ENCODE data around the gene HECTD3.

Gene HECTD3

GRCh38 chr1:45016090-45016697 is 5.1 kb upstream of the HECTD3 start:
- no peak overlapping the region for H3K4me3 ChIP-seq (ENCODE audit: control insufficient read depth, low read depth, low read length)
- TF ChIP-seq, protein P1, sequence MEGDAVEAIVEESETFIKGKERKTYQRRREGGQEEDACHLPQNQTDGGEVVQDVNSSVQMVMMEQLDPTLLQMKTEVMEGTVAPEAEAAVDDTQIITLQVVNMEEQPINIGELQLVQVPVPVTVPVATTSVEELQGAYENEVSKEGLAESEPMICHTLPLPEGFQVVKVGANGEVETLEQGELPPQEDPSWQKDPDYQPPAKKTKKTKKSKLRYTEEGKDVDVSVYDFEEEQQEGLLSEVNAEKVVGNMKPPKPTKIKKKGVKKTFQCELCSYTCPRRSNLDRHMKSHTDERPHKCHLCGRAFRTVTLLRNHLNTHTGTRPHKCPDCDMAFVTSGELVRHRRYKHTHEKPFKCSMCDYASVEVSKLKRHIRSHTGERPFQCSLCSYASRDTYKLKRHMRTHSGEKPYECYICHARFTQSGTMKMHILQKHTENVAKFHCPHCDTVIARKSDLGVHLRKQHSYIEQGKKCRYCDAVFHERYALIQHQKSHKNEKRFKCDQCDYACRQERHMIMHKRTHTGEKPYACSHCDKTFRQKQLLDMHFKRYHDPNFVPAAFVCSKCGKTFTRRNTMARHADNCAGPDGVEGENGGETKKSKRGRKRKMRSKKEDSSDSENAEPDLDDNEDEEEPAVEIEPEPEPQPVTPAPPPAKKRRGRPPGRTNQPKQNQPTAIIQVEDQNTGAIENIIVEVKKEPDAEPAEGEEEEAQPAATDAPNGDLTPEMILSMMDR (IDR thresholded peaks at IDR 0.05; ENCODE audit: control insufficient read depth, insufficient read depth, low read depth, low read length, missing control alignments) = no peak
- no peak for DNase-seq (ENCODE audit: low read depth)

GRCh38 chr1:45015683-45016082 is 4.6 kb upstream of the HECTD3 start:
- no peak for DNase-seq (ENCODE audit: low read depth)
- no peak overlapping the region for H3K4me3 ChIP-seq (ENCODE audit: control insufficient read depth, low read depth, low read length)
- TF ChIP-seq, protein P1 (IDR thresholded peaks at IDR 0.05; ENCODE audit: control insufficient read depth, insufficient read depth, low read depth, low read length, missing control alignments) = no peak

DNA sequence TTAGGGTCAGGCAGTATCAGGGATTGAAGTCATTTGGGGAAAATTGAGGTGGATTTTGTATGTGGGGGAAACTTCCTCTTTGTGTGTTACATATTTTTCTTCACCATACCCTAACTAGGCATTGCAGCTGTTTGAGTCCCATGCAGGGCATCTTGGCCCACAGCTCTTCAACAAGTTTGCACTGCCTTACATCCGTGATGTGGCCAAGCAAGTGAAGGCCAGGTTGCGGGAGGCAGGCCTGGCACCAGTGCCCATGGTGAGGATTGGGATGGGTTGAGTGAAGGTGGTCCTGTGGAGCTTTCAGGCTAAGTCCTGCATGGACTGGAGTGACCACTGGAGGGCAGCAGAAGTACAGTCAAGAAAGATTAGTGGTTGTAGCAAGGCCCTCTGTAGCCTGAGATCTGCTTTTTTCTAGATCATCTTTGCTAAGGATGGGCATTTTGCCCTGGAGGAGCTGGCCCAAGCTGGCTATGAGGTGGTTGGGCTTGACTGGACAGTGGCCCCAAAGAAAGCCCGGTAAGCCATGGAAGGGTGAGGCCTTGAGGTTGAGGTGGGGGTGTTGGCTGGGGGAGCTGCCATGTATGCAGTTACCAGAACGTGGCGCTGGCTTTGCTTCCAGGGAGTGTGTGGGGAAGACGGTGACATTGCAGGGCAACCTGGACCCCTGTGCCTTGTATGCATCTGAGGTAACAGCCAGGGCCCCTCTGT is 3.4 kb upstream of the HECTD3 start:
- DNase-seq (ENCODE audit: low read depth) = peak; percentile 71
- no peak overlapping the region for H3K4me3 ChIP-seq (ENCODE audit: control insufficient read depth, low read depth, low read length)
- TF ChIP-seq, protein P1 (IDR thresholded peaks at IDR 0.05; ENCODE audit: control insufficient read depth, insufficient read depth, low read depth, low read length, missing control alignments) = peak; percentile 89

DNA sequence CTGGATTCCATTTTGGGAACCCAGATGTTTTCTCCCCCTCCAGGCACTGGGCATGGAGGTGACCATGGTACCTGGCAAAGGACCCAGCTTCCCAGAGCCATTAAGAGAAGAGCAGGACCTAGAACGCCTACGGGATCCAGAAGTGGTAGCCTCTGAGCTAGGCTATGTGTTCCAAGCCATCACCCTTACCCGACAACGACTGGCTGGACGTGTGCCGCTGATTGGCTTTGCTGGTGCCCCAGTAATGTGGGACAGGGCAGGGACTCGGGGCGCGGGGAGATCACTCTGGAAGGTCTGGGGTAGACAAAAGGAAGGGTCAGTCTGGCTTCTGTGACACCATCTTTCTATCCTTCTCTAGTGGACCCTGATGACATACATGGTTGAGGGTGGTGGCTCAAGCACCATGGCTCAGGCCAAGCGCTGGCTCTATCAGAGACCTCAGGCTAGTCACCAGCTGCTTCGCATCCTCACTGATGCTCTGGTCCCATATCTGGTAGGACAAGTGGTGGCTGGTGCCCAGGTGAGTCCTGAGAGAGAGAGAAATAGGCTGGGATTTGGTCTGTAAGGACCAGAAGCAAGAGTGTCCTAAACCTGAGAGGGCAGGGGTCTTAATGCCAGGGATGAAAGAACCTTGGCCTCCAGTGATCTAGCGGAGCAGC is 2.6 kb upstream of the HECTD3 start:
- TF ChIP-seq, protein P1 (IDR thresholded peaks at IDR 0.05; ENCODE audit: control insufficient read depth, insufficient read depth, low read depth, low read length, missing control alignments) = no peak
- no peak overlapping the region for H3K4me3 ChIP-seq (ENCODE audit: control insufficient read depth, low read depth, low read length)
- no peak for DNase-seq (ENCODE audit: low read depth)

DNA sequence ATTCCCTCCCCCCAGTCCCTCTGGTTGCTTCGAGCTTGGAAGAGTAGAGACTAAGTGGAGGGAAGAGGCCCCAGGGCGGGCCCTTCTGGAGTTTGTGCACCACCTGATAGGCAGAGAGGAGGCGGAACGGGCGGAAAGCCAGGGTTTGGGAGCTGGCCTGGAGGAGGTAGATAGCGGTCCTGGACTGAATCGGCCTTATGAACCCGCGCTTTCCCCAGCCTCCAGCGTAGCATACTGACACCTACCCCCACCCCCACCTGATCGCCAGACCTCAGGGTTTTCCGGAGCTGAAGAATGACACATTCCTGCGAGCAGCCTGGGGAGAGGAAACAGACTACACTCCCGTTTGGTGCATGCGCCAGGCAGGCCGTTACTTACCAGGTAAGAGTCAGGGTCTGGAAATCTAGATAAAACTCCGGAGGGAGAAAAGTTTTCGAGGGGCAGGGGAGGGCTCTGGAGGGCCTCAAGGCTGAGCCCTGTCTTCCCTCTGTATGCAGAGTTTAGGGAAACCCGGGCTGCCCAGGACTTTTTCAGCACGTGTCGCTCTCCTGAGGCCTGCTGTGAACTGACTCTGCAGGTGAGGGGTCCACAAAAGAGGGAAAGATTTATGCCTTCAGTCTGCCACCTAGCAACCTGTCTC is 1.6 kb upstream of the HECTD3 start:
- H3K4me3 ChIP-seq (ENCODE audit: control insufficient read depth, low read depth, low read length) = peak overlapping the region; percentile 58
- no peak for DNase-seq (ENCODE audit: low read depth)
- TF ChIP-seq, protein P1 (IDR thresholded peaks at IDR 0.05; ENCODE audit: control insufficient read depth, insufficient read depth, low read depth, low read length, missing control alignments) = no peak

DNA sequence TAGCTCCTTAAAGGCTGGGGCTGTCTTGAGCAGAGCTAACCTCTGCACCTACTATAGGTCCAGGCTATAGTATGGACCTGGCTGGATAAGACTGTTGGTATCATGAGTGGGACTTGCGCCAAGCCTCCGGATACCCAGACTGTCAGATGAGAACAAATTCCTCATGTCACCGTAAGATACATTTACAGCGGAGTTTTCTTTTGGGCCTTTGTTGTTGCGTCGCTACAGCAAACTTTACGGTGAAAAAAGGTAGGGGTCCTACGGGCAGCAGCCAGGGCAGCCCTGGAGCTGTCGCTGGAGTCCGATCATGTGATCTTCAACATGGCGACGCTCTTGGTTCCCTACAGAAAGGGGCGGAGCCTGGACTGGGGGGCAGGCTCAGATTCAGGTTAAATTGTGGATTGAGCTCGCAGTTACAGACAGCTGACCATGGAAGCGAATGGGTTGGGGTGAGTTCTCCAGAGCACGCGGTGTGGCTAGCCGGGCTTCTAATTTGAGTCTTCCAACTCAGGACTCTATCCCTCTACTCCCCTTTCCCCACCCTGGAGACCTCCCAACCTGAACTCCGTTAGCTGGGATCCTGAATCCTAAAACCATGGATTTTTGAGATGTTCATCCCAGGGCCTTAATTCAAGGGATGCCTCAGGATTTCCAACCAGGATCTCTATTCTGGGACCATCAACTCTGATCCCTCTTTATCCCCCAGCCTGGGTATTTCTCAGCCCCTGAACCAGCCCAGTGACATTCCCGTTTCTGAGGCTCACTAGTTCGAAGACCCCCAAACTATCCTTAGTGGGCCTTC is 914 bp upstream of the HECTD3 start, which contains the start of gene UROD:
Gene UROD (plus strand): TSS at position 418 of the 802 bp plus-strand sequence. CDS start 12 bp downstream, at position 430.
- peak; percentile 84 for DNase-seq (ENCODE audit: low read depth)
- TF ChIP-seq, protein P1 (IDR thresholded peaks at IDR 0.05; ENCODE audit: control insufficient read depth, insufficient read depth, low read depth, low read length, missing control alignments) = no peak
- H3K4me3 ChIP-seq (ENCODE audit: control insufficient read depth, low read depth, low read length) = peak within 1 kb of the TSS; percentile 92

Measured in AG09309 (cell line).